ENCODE measurements around the gene CFL1.

The CFL1 gene

DNA sequence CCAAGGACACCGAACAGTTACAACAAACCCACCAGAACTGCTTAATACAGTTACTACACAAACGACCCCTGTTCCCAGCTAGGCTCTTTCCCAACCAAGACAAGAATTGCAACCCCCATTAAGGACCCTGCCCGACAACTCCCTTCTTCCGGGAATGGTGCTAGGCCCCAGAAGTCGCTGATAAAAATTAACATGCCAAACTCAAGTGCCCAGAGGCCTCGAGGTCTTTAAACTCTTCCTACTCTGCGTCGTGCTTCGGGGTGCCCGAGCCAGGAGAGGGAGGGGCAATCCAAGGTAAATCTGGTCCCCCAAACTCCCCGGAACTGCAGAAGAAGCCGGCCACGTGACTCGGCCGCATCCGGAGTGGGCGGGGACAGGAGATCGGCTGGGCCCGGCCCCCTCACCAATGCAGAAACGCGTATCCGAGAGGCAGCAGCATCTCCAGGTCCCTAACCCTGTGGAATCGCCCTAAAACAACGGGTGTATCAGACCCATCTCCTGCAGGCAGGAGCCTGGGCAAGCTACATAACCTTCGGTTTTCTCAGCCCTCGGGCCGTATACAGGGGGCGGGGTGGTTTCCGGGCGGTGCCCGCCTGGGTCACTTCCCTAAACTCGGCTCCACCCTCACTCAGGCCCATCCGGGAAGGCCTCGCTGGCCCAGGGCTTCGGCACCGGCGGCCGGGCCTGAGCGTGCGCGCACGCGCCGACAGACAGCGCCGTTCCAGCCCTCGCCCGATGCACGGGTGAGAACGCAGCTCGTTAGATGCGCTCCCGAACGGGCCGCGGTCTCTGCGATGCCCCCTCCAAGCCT is 1.1 kb downstream of the CFL1 start:
- H3K27me3 ChIP-seq (ENCODE audit: control insufficient read depth, insufficient read depth, low read length, poor library complexity, severe bottlenecking) = no peaks in the 10 kb centered on the region
- H3K4me3 ChIP-seq (ENCODE audit: insufficient read depth, low read depth, low read length) = peak overlapping the region; percentile 94
- peaks cover 10% of the 10 kb centered on the region for H3K4me1 ChIP-seq (ENCODE audit: control insufficient read depth, insufficient read depth, low read length)
- WGBS, 2 experiments = 2% methylated on average over 57 of the region's 57 CpGs
- peaks cover 36% of the 10 kb centered on the region for H3K36me3 ChIP-seq (ENCODE audit: control insufficient read depth, insufficient read depth, low read length)
- H3K9me3 ChIP-seq (ENCODE audit: control insufficient read depth, low read length) = no peaks in the 10 kb centered on the region
- H3K27ac ChIP-seq (ENCODE audit: insufficient read depth, low read depth, low read length, poor library complexity, severe bottlenecking) = peak overlapping the region; percentile 89

GRCh38 chr11:65855927-65856363 is 2.0 kb downstream of the CFL1 start:
- peaks cover 41% of the 10 kb centered on the region for H3K36me3 ChIP-seq (ENCODE audit: control insufficient read depth, insufficient read depth, low read length)
- no peak overlapping the region for H3K27ac ChIP-seq (ENCODE audit: insufficient read depth, low read depth, low read length, poor library complexity, severe bottlenecking)
- no peaks in the 10 kb centered on the region for H3K9me3 ChIP-seq (ENCODE audit: control insufficient read depth, low read length)
- peak overlapping the region; percentile 94 for H3K4me3 ChIP-seq (ENCODE audit: insufficient read depth, low read depth, low read length)
- H3K4me1 ChIP-seq (ENCODE audit: control insufficient read depth, insufficient read depth, low read length) = peaks cover under 1% of the 10 kb centered on the region
- no peaks in the 10 kb centered on the region for H3K27me3 ChIP-seq (ENCODE audit: control insufficient read depth, insufficient read depth, low read length, poor library complexity, severe bottlenecking)
- WGBS, 2 experiments = 95% methylated on average over 15 of the region's 15 CpGs

DNA sequence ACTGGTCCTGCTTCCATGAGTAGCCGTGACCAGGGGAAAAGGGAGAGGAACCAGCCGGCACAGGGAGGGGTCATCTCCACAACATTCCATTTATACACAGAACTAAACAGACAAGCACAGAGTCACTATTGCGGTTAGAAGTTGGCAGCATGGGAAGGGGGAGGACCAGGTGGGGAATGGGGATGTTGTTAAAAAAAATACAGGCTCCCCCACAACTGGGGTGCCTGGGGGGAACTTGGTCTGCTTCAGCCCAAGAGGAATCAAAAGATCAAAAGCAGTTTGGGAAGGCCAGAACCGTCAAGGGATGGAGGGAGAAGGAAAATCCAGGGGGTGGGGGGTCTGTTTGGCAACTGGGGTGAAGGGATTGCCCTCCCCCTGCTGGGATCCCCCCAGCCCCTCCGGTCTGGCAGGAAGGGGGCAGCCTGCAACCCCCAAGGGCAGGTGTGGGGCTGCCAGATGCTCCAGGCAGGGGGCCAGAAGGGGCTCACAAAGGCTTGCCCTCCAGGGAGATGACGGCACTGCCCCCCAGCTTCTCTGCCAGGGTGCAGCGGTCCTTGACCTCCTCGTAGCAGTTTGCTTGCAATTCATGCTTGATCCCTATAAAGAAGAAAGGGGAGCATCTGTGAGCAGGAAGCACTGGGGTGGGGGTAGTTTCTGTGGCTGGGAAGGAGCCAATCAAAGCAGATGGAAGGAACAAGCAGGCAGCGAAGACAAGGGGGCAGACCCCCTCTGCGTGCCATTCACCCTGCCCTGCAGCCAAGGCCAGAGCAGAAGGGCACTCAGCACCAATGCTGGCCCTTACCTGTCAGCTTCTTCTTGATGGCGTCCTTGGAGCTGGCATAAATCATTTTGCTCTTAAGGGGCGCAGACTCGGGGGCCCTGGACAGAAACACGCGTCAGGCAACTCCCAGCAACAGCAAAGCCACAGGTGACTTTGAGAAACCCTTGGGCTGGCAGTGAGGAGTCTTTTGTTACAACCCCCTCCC is 2.8 kb downstream of the CFL1 start:
- H3K27me3 ChIP-seq (ENCODE audit: control insufficient read depth, insufficient read depth, low read length, poor library complexity, severe bottlenecking) = no peaks in the 10 kb centered on the region
- H3K36me3 ChIP-seq (ENCODE audit: control insufficient read depth, insufficient read depth, low read length) = peaks cover 41% of the 10 kb centered on the region
- no peak overlapping the region for H3K27ac ChIP-seq (ENCODE audit: insufficient read depth, low read depth, low read length, poor library complexity, severe bottlenecking)
- H3K4me3 ChIP-seq (ENCODE audit: insufficient read depth, low read depth, low read length) = no peak overlapping the region
- 93 to 96% methylated on average over 14 of the region's 15 CpGs for WGBS, 2 experiments
- H3K9me3 ChIP-seq (ENCODE audit: control insufficient read depth, low read length) = no peaks in the 10 kb centered on the region
- H3K4me1 ChIP-seq (ENCODE audit: control insufficient read depth, insufficient read depth, low read length) = no peaks in the 10 kb centered on the region

- Histone ChIP-seq H3K36me3 (ENCODE audit: control insufficient read depth, insufficient read depth, low read length) (peaks cover 41% of the 10 kb centered on the region), H3K27ac (ENCODE audit: insufficient read depth, low read depth, low read length, poor library complexity, severe bottlenecking) (no peak overlapping the region), H3K27me3 (ENCODE audit: control insufficient read depth, insufficient read depth, low read length, poor library complexity, severe bottlenecking) (no peaks in the 10 kb centered on the region), H3K9me3 (ENCODE audit: control insufficient read depth, low read length) (no peaks in the 10 kb centered on the region), H3K4me1 (ENCODE audit: control insufficient read depth, insufficient read depth, low read length) (no peaks in the 10 kb centered on the region), H3K4me3 (ENCODE audit: insufficient read depth, low read depth, low read length) (no peak overlapping the region)
- 96 to 97% methylated on average over 4 of the region's 4 CpGs for WGBS, 2 experiments
These were observed 3.8 kb downstream of the CFL1 start for GRCh38 chr11:65854161-65854592.

DNA sequence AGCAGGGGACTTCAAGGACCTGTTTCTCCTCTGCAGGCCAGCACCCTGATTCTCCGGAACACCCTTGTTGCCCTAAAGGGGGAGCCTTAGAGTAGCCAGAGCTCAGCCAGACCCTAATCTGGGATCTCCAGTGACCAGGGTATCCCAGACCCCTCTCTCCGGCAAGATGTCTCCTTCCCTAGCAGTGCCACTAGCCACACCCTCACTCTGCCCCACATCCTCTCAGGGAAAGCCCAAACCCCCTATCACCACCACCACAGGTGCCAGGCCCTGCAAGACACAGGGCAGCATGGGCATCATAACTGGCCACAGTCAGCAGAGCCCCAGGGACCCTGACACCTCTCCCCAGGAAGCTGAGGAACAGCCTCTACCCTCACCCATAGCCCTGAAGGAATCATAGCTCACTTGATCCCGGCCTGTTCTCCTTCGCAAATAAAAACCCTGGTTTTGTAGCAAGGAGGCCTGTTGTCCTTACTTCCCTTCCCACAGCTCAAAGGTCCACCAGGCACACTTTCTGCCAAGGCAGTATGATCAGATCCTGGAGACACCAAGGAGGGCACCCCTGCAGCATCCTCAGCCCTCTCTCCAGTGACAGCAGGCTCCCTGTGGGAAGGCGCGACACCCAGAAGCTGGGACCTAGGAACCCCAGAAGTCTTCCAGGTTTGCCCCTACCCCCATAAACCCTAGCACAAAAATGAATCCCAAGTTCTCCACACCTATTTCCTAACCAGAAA is 4.6 kb downstream of the CFL1 start:
- H3K36me3 ChIP-seq (ENCODE audit: control insufficient read depth, insufficient read depth, low read length) = peaks cover 41% of the 10 kb centered on the region
- H3K27ac ChIP-seq (ENCODE audit: insufficient read depth, low read depth, low read length, poor library complexity, severe bottlenecking) = no peak overlapping the region
- H3K9me3 ChIP-seq (ENCODE audit: control insufficient read depth, low read length) = no peaks in the 10 kb centered on the region
- WGBS, 2 experiments = 94 to 97% methylated on average over 6 of the region's 6 CpGs
- no peaks in the 10 kb centered on the region for H3K4me1 ChIP-seq (ENCODE audit: control insufficient read depth, insufficient read depth, low read length)
- no peak overlapping the region for H3K4me3 ChIP-seq (ENCODE audit: insufficient read depth, low read depth, low read length)
- H3K27me3 ChIP-seq (ENCODE audit: control insufficient read depth, insufficient read depth, low read length, poor library complexity, severe bottlenecking) = no peaks in the 10 kb centered on the region

DNA sequence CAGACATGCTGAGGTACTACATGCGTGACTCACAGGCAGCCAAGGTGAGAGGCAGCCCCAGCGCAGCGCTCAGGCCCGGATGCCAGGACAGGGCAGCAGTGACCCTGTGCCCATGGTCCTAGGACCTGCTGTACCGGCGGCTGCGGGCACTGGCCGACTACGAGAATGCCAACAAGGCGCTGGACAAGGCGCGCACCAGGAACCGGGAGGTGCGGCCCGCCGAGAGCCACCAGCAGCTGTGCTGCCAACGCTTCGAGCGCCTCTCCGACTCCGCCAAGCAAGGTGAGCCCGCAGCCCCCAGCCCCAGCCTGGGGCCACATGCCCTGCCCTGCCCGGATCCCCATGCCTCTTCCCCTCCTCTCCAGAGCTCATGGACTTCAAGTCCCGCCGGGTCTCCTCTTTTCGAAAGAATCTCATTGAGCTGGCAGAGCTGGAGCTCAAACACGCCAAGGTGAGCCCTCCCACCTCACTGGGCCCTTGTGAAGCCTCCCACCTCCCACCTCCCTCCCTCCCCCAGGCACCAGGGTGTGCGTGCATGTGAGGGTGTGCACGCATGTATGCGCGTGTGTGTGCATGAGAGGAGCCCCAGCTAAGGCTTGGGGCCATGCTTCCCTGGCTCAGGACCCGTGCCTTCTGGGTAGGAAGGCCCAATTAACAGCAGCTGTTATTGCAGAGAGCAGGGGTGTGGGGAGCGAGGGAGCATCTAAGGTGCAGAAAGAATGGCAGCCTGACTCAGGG is 5.3 kb downstream of the CFL1 start:
- Histone ChIP-seq H3K4me1 (ENCODE audit: control insufficient read depth, insufficient read depth, low read length) (no peaks in the 10 kb centered on the region), H3K27ac (ENCODE audit: insufficient read depth, low read depth, low read length, poor library complexity, severe bottlenecking) (peak overlapping the region; percentile 16)

DNA sequence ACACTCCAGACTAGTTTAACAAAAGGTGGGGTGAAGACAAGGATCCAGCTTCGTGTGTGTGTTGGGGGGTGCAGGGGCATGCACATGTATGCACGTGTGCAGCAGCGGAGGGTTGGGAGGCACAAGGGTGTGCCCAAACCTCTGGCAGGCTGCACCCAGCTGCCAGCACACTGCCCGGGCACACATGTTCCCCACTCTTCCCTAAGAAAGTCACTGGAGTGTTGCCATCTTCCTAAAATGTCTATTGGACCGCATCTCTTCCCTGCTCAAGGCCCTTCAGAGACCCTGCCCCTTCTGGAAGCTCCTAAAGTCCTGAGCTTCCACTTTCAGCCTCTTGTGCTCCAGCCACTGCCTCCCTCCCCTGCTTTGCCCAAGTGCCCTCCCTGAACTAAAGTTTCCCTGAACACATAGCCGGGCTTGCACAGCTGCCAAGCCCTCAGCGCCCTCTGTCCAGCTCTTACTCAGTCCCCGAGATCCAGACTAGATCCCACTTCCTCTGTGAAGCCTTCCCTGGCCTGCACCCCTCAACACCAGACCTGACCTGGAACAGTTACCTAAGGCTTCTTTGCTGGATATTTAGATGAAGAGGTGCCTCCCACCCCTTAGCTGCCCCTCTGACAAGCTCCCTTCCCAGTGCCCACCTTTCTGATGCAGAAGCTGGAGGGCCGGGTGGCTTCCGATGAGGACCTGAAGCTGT is 6.0 kb downstream of the CFL1 start:
- no peaks in the 10 kb centered on the region for H3K9me3 ChIP-seq (ENCODE audit: control insufficient read depth, low read length)
- no peak overlapping the region for H3K4me3 ChIP-seq (ENCODE audit: insufficient read depth, low read depth, low read length)
- no peaks in the 10 kb centered on the region for H3K4me1 ChIP-seq (ENCODE audit: control insufficient read depth, insufficient read depth, low read length)
- WGBS, 2 experiments = 93 to 94% methylated on average over 10 of the region's 10 CpGs
- H3K27me3 ChIP-seq (ENCODE audit: control insufficient read depth, insufficient read depth, low read length, poor library complexity, severe bottlenecking) = no peaks in the 10 kb centered on the region
- peaks cover 41% of the 10 kb centered on the region for H3K36me3 ChIP-seq (ENCODE audit: control insufficient read depth, insufficient read depth, low read length)
- H3K27ac ChIP-seq (ENCODE audit: insufficient read depth, low read depth, low read length, poor library complexity, severe bottlenecking) = no peak overlapping the region

More for the DNA sequence above, 5.3 kb downstream of the CFL1 start:
- 96 to 97% methylated on average over 33 of the region's 33 CpGs for WGBS, 2 experiments
- Histone ChIP-seq H3K27me3 (ENCODE audit: control insufficient read depth, insufficient read depth, low read length, poor library complexity, severe bottlenecking) (no peaks in the 10 kb centered on the region), H3K4me3 (ENCODE audit: insufficient read depth, low read depth, low read length) (no peak overlapping the region), H3K9me3 (ENCODE audit: control insufficient read depth, low read length) (no peaks in the 10 kb centered on the region), H3K36me3 (ENCODE audit: control insufficient read depth, insufficient read depth, low read length) (peaks cover 41% of the 10 kb centered on the region)

GRCh38 chr11:65851083-65851579 is 6.8 kb downstream of the CFL1 start:
- WGBS, 2 experiments = 92 to 95% methylated on average over 14 of the region's 14 CpGs
- no peak overlapping the region for H3K4me3 ChIP-seq (ENCODE audit: insufficient read depth, low read depth, low read length)
- no peaks in the 10 kb centered on the region for H3K27me3 ChIP-seq (ENCODE audit: control insufficient read depth, insufficient read depth, low read length, poor library complexity, severe bottlenecking)
- no peak overlapping the region for H3K27ac ChIP-seq (ENCODE audit: insufficient read depth, low read depth, low read length, poor library complexity, severe bottlenecking)
- H3K36me3 ChIP-seq (ENCODE audit: control insufficient read depth, insufficient read depth, low read length) = peaks cover 41% of the 10 kb centered on the region
- H3K4me1 ChIP-seq (ENCODE audit: control insufficient read depth, insufficient read depth, low read length) = no peaks in the 10 kb centered on the region
- H3K9me3 ChIP-seq (ENCODE audit: control insufficient read depth, low read length) = no peaks in the 10 kb centered on the region
